Stimulated activated naive B cell treated with anti-CD40 and anti-IgM and Interleukin-4, amounts not matched to agents 10 μg/mL and 1 μg/mL and 100 μg/mL, for 72 hours (primary cell): ENCODE data around the gene APLF.
"Not testable (repeated sequence)": the region's sequence is repeated elsewhere in the genome, so short reads cannot be mapped to it uniquely, and the experiment has no call there.

Source experiments
- ATAC-seq, 2 donors: fragments of 150-1000 bp; cut with Tn5 transposase; replicated peaks; 2 replicates each; pipeline ENCODE4 v1.10.0; 2021; ENCODE audit warnings: moderate library complexity in 1 of 2
- DNase-seq: peaks from one replicate; pipeline ENCODE4 v3.0.0; 2021
- H3K27ac Mint-ChIP-seq: one replicate; pipeline ENCODE4 v1.8.0; 2022; ENCODE audit warnings: mild to moderate bottlenecking, mixed read lengths
- H3K27me3 Mint-ChIP-seq, 2 donors: one replicate each; pipeline ENCODE4 v1.8.0; 2022; ENCODE audit warnings: mixed read lengths in 2 of 2
- H3K36me3 Mint-ChIP-seq, 2 donors: one replicate each; pipeline ENCODE4 v1.8.0; 2022; ENCODE audit warnings: mixed read lengths in 2 of 2, mild to moderate bottlenecking in 1 of 2
- H3K4me1 Mint-ChIP-seq, 2 donors: one replicate each; pipeline ENCODE4 v1.8.0; 2022; ENCODE audit warnings: mixed read lengths in 2 of 2, mild to moderate bottlenecking in 1 of 2
- H3K4me3 Mint-ChIP-seq, 2 donors: one replicate each; pipeline ENCODE4 v1.8.0; 2022; ENCODE audit warnings: mild to moderate bottlenecking in 2 of 2, mixed read lengths in 2 of 2, moderate library complexity in 1 of 2
- H3K9me3 Mint-ChIP-seq, 2 donors: one replicate each; pipeline ENCODE4 v1.8.0; 2022; ENCODE audit warnings: mixed read lengths in 2 of 2, mild to moderate bottlenecking in 1 of 2

The APLF gene

GRCh38 chr2:68574202-68574791 lies 106.9 kb downstream of the APLF start:
- Mint-ChIP-seq H3K36me3 (peaks cover 14 to 21% of the 10 kb centered on the region in 2 donors), H3K4me1 (no peaks in the 10 kb centered on the region), H3K4me3 (no peak overlapping the region), H3K27ac (no peak overlapping the region), H3K9me3 (peaks cover 0 to 2% of the 10 kb centered on the region in 2 donors), H3K27me3 (no peaks in the 10 kb centered on the region)
- ATAC-seq (no peak), DNase-seq (no peak)

DNA sequence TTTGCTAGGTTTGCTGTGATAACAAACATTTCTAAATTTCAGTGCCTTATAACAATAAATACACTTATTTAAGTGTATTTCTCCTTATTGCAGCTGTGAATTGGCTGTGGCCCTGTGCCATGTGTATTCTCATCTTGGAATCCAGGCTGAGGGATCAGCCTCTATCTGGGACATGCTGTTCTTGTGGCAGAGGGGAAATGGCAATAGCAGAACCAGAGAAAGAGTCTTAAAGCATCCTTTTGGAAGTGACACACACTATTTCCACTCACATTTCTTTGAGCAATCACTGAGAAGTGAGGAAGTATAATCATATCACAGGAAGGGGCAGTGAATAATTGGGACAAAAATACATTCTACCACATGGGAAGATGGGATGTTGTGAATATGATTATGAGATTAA lies 109.8 kb downstream of the APLF start:
- H3K4me1 Mint-ChIP-seq: no peaks in the 10 kb centered on the region
- peaks cover 10 to 16% of the 10 kb centered on the region in 2 donors for H3K36me3 Mint-ChIP-seq
- no peak overlapping the region for H3K27ac Mint-ChIP-seq
- DNase-seq: no peak
- H3K9me3 Mint-ChIP-seq: peaks cover 0 to 4% of the 10 kb centered on the region in 2 donors
- no peaks in the 10 kb centered on the region for H3K27me3 Mint-ChIP-seq
- ATAC-seq: no peak
- no peak overlapping the region for H3K4me3 Mint-ChIP-seq

DNA sequence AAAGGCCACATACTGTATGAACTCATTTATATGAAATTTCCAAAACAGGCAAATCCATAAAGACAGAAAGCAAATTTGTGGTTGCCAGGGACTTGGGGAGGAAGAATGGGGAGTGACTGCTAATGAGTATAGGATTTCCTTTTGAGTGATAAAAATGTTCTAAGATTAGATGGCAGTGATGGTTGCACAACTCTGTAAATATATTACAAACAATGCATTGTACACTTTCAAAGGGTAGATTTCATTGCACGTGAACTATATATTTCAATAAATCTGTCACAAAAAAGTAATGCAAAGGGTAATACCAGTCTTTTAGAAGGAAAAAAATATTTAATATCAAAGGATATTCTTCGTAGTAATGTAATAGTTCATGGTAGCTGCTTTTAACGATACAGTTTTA lies 112.3 kb downstream of the APLF start:
- Mint-ChIP-seq H3K9me3 (peaks cover 0 to 4% of the 10 kb centered on the region in 2 donors), H3K27ac (no peak overlapping the region), H3K4me1 (no peaks in the 10 kb centered on the region), H3K36me3 (peaks cover 10 to 16% of the 10 kb centered on the region in 2 donors), H3K27me3 (no peaks in the 10 kb centered on the region), H3K4me3 (no peak overlapping the region)
- ATAC-seq (no peak), DNase-seq (no peak)

DNA sequence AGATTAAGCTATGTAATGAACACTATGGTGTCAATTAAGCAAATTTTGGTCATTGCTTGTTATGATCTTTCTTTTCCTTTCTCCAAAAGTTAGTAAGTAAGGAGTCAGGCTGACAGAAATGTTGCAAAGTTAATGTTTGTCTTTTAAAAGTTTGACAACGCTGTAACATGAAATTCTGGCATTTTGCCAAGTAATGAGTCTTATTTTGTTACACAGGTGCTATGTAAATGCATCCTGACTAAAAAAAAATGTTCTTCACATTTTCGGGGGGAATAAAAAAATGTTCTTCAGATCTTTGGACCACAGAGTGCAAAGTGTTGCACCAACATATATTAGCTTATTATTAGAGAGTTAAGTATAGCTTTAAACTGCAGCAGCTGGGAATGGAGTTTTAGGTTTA lies 121.2 kb downstream of the APLF start:
- H3K36me3 Mint-ChIP-seq: peaks cover 10% of the 10 kb centered on the region in 2 donors
- no peak for DNase-seq
- no peaks in the 10 kb centered on the region for H3K27me3 Mint-ChIP-seq

DNA sequence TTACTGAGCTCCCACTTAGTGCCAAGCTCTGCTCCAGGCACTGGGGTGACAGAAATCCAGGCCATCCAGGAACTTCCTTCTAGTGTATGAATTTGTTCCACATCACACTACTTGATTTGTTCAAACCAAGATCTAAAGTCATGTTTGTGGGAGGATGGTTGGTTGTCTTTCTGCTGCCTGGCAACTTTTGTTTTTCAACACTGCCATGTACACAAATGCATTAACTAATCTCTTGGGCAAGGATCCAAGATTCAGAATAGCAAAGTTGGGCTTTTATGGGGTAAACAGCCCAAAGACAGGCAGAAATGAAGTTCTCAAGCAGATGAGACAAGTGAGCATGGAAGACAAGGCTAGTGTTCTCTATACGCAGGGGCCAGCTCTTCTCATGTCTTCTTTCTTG lies 122.6 kb downstream of the APLF start:
- H3K4me3 Mint-ChIP-seq: no peak overlapping the region
- H3K9me3 Mint-ChIP-seq: no peaks in the 10 kb centered on the region
- H3K36me3 Mint-ChIP-seq: peaks cover 10% of the 10 kb centered on the region in 2 donors
- ATAC-seq: no peak
- no peak for DNase-seq
- H3K27me3 Mint-ChIP-seq: no peaks in the 10 kb centered on the region
- peaks cover 8 to 10% of the 10 kb centered on the region in 2 donors for H3K4me1 Mint-ChIP-seq
- no peak overlapping the region for H3K27ac Mint-ChIP-seq

More for the DNA sequence above, 121.2 kb downstream of the APLF start:
- Mint-ChIP-seq H3K4me3 (no peak overlapping the region), H3K27ac (no peak overlapping the region), H3K9me3 (no peaks in the 10 kb centered on the region), H3K4me1 (peaks cover 0 to 3% of the 10 kb centered on the region in 2 donors)
- no peak for ATAC-seq

GRCh38 chr2:68590702-68591101 lies 123.3 kb downstream of the APLF start:
- Mint-ChIP-seq H3K36me3 (peaks cover 10% of the 10 kb centered on the region in 2 donors), H3K4me3 (no peak overlapping the region), H3K27ac (no peak overlapping the region), H3K4me1 (peaks cover 11 to 15% of the 10 kb centered on the region in 2 donors), H3K27me3 (no peaks in the 10 kb centered on the region), H3K9me3 (no peaks in the 10 kb centered on the region)
- DNase-seq: no peak
- ATAC-seq: no peak

DNA sequence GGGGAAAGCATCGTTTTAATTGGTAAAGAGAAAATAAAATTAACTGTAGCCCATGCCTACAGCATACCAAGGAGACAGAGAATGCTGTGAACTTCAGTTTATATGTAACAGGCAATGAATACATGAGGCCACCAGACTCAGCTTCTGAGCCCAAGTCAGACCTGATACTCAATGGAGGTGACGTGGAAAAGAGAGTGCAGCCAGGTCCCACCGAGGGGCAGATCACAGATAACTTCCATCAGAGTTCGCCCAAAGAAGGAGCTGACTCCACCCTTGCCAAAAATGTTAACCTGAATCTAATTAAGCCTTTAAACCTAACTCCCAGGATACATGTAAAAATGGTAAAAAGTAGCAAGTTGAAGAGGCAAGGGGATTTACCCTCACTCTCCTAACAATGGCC lies 123.8 kb downstream of the APLF start:
- Mint-ChIP-seq H3K9me3 (no peaks in the 10 kb centered on the region), H3K4me3 (no peak overlapping the region), H3K36me3 (peaks cover 10% of the 10 kb centered on the region in 2 donors), H3K27me3 (no peaks in the 10 kb centered on the region), H3K27ac (no peak overlapping the region), H3K4me1 (peaks cover 11 to 15% of the 10 kb centered on the region in 2 donors)
- DNase-seq: no peak
- ATAC-seq: no peak

DNA sequence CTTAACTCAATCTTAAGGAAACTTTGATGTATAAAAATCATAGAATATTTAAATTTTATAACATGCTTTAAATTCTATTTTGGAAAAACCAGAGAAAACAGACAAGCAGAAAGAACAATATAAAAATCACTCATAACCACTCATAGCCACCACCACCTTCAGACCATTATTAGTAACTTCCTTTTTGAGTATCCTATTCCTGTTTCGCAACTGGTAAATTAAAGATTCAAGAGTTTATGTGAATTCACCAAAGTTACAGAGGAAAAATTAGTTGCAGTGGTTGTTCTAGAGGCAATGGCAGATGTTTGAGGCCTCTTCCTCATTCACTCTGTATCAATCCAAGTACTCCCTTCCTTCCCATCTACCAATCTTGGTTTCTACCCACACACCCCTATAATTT lies 126.7 kb downstream of the APLF start:
- ATAC-seq: peak in 1 of 2 donors; percentile 57
- Mint-ChIP-seq H3K36me3 (peaks cover under 1 to 9% of the 10 kb centered on the region in 2 donors), H3K27me3 (peaks cover 5 to 8% of the 10 kb centered on the region in 2 donors), H3K27ac (peak overlapping the region; percentile 68), H3K4me1 (peaks cover 11 to 15% of the 10 kb centered on the region in 2 donors), H3K4me3 (no peak overlapping the region), H3K9me3 (peaks cover 0 to under 1% of the 10 kb centered on the region in 2 donors)
- DNase-seq: no peak

- Mint-ChIP-seq H3K27ac (no peak overlapping the region), H3K36me3 (peaks cover under 1 to 5% of the 10 kb centered on the region in 2 donors), H3K4me1 (peaks cover 11 to 15% of the 10 kb centered on the region in 2 donors), H3K9me3 (peaks cover 5% of the 10 kb centered on the region in 2 donors), H3K27me3 (peaks cover 5 to 8% of the 10 kb centered on the region in 2 donors), H3K4me3 (peak overlapping the region in 1 of 2 donors; percentile 3)
- peak in 1 of 2 donors; percentile 52 for ATAC-seq
- peak; percentile 16 for DNase-seq
These were observed 127.5 kb downstream of the APLF start for GRCh38 chr2:68594674-68595492.

GRCh38 chr2:68595493-68595785 lies 128.1 kb downstream of the APLF start:
- not testable (repeated sequence) for ATAC-seq, H3K27ac Mint-ChIP-seq, H3K36me3 Mint-ChIP-seq, H3K4me3 Mint-ChIP-seq, H3K9me3 Mint-ChIP-seq, H3K27me3 Mint-ChIP-seq, DNase-seq
- H3K4me1 Mint-ChIP-seq: peaks cover 11 to 15% of the 10 kb centered on the region in 2 donors

DNA sequence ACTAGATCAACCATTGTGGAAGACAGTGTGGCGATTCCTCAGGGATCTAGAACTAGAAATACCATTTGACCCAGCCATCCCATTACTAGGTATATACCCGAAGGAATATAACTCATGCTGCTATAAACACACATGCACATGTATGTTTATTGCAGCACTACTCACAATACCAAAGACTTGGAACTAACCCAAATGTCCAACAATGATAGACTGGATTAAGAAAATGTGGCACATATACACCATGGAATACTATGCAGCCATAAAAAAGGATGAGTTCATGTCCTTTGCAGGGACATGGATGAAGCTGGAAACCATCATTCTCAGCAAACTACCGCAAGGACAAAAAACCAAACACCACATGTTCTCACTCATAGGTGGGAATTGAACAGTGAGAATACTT lies 133.1 kb downstream of the APLF start:
- H3K36me3 Mint-ChIP-seq, H3K27me3 Mint-ChIP-seq, H3K4me3 Mint-ChIP-seq, ATAC-seq, DNase-seq, H3K27ac Mint-ChIP-seq, H3K4me1 Mint-ChIP-seq: not testable (repeated sequence)
- peaks cover 10 to 14% of the 10 kb centered on the region in 2 donors for H3K9me3 Mint-ChIP-seq

GRCh38 chr2:68603059-68603458 lies 135.7 kb downstream of the APLF start:
- peaks cover 3 to 4% of the 10 kb centered on the region in 2 donors for H3K36me3 Mint-ChIP-seq
- H3K9me3 Mint-ChIP-seq: peaks cover 10 to 14% of the 10 kb centered on the region in 2 donors
- peaks cover 0 to 2% of the 10 kb centered on the region in 2 donors for H3K27me3 Mint-ChIP-seq
- DNase-seq (no peak), ATAC-seq (no peak)
- no peak overlapping the region for H3K27ac Mint-ChIP-seq
- H3K4me1 Mint-ChIP-seq: peaks cover 0 to 2% of the 10 kb centered on the region in 2 donors
- H3K4me3 Mint-ChIP-seq: no peak overlapping the region

GRCh38 chr2:68604077-68604476 lies 136.7 kb downstream of the APLF start:
- peaks cover 3 to 5% of the 10 kb centered on the region in 2 donors for H3K36me3 Mint-ChIP-seq
- H3K27me3 Mint-ChIP-seq: no peaks in the 10 kb centered on the region
- ATAC-seq: no peak

DNA sequence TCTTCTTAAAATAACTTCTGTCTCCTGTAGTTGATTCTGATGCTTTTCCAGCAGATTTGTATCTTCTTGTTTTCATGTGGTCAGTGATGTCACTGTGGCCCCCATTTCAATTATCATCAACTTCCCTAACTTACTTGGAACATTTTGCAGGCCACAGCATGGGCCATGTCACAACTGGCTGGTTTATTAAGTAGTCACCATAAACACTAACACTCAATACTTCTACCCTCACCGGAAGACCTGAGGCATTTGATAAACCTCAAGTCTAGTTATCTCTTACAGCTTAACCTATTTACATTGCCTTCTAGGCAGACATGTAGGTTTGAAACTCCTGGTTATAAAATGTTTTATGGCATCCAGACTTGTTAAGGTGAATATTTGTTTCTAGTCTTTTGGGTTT lies 138.6 kb downstream of the APLF start:
- H3K9me3 Mint-ChIP-seq: peaks cover 10 to 12% of the 10 kb centered on the region in 2 donors
- ATAC-seq (no peak), DNase-seq (no peak)
- no peak overlapping the region for H3K4me3 Mint-ChIP-seq
- no peaks in the 10 kb centered on the region for H3K27me3 Mint-ChIP-seq
- H3K4me1 Mint-ChIP-seq: peaks cover 0 to 2% of the 10 kb centered on the region in 2 donors
- peaks cover 8 to 21% of the 10 kb centered on the region in 2 donors for H3K36me3 Mint-ChIP-seq
- H3K27ac Mint-ChIP-seq: no peak overlapping the region

More at GRCh38 chr2:68604077-68604476, 136.7 kb downstream of the APLF start:
- no peak for DNase-seq
- Mint-ChIP-seq H3K27ac (no peak overlapping the region), H3K9me3 (peaks cover 9 to 14% of the 10 kb centered on the region in 2 donors), H3K4me1 (peaks cover 0 to 2% of the 10 kb centered on the region in 2 donors), H3K4me3 (no peak overlapping the region)

DNA sequence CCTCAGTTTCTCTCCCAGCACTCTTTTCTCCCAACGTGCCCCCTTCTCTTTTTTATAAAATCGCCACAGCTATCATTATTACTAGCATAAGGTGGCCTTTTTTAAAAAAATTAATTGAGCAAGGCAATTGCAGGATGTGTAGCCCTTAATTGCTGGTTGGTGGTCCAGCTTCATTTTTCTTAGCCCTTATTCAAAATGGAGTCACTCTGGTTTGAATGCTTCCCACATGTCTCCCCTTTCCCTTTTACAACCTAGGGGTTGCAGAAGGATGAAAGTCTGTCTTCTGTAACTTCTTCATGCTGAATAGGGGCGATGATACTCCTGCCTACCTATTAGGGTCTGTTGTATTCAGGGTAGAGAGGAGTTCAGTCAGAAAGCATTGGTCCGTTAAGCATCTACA lies 139.4 kb downstream of the APLF start:
- H3K36me3 Mint-ChIP-seq: peaks cover 8 to 26% of the 10 kb centered on the region in 2 donors
- H3K27me3 Mint-ChIP-seq: no peaks in the 10 kb centered on the region
- no peak overlapping the region for H3K4me3 Mint-ChIP-seq
- no peak overlapping the region for H3K27ac Mint-ChIP-seq
- no peak for DNase-seq
- no peak for ATAC-seq
- H3K4me1 Mint-ChIP-seq: peaks cover 0 to 2% of the 10 kb centered on the region in 2 donors
- H3K9me3 Mint-ChIP-seq: peaks cover 10 to 12% of the 10 kb centered on the region in 2 donors
